Tibial nerve (tissue), 4 donors: ENCODE measurements around the gene GPANK1. TPM values are rescaled to one million over a fixed set of nuclear protein-coding genes. Genes with fewer than 3 reads are reported as not detected.

Experiments used
- DNase-seq, 2 donors: peaks; one replicate each; pipeline ENCODE4 v3.0.0-alpha.2; 2019; ENCODE audit warnings: low spot score in 2 of 2
- H3K27ac ChIP-seq, 4 donors: fragments of 200-600 bp; sonication (generic) in 3 of 4; one replicate each; pipeline ENCODE4 v1.5.1; 2017 to 2019; ENCODE audit warnings: mild to moderate bottlenecking in 1 of 4
- H3K27me3 ChIP-seq, 2 donors: fragments of 200-600 bp; sonication (generic) in 1 of 2; one replicate each; pipeline versions ENCODE4 v1.5.1 to v1.6.0; 2017 to 2019
- H3K36me3 ChIP-seq, 3 donors: fragments of 200-600 bp; sonication (generic); one replicate each; pipeline ENCODE4 v1.5.1; 2018 to 2019
- H3K4me1 ChIP-seq, 4 donors: fragments of 200-600 bp; sonication (generic) in 3 of 4; one replicate each; pipeline ENCODE4 v1.5.1; 2017 to 2019
- H3K4me3 ChIP-seq, 4 donors: fragments of 200-600 bp; sonication (generic) in 3 of 4; one replicate each; pipeline ENCODE4 v1.5.1; 2017 to 2019; ENCODE audit warnings: mild to moderate bottlenecking in 1 of 4, moderate library complexity in 1 of 4
- H3K9me3 ChIP-seq, 4 donors: fragments of 200-600 bp; sonication (generic) in 3 of 4; one replicate each; pipeline ENCODE4 v1.5.1; 2017 to 2019
- CTCF ChIP-seq, 5 experiments: fragments of 200-600 bp in 3 of 5; fragments of 450-650 bp in 2 of 5; sonication (generic) in 3 of 5; IDR thresholded peaks; one replicate each; pipeline ENCODE4 v1.5.1; 2016 to 2019; ENCODE audit warnings: antibody characterized with exemption in 5 of 5, mild to moderate bottlenecking in 3 of 5, moderate library complexity in 2 of 5
- EP300 ChIP-seq, 2 donors: sonication (generic); formaldehyde crosslinking; IDR thresholded peaks; one replicate each; pipeline ENCODE4 v1.6.1; 2017; ENCODE audit warnings: antibody characterized with exemption in 2 of 2, mild to moderate bottlenecking in 1 of 2
- POLR2A ChIP-seq, 2 donors: fragments of 450-650 bp; IDR thresholded peaks; one replicate each; pipeline ENCODE4 v1.6.1; 2017; ENCODE audit warnings: antibody characterized with exemption in 2 of 2, mild to moderate bottlenecking in 2 of 2, moderate library complexity in 2 of 2
- WGBS, 2 donors: methylation state at CpG; one replicate each; pipeline ENCODE4 v1.1.5; 2018; 5-methylcytosine and 5-hydroxymethylcytosine counted together
- total RNA-seq, 4 donors: library from RNA; depleted of rRNA; stranded (reverse); fragments of >200 nt; gene quantifications; one replicate each; pipeline ENCODE4 v1.1.0, GENCODE V29; 2016

Gene GPANK1
- total RNA-seq, 4 donors from 2014 or later = 18.8 to 30.0 (median 26.5) TPM

GRCh38 chr6:31655349-31656237, 9.2 kb downstream of the GPANK1 start, which contains the start of gene APOM:
Gene APOM (plus strand): TSS chr6:31655894. CDS start chr6:31655967, 73 bp downstream.
- TF ChIP-seq POLR2A (IDR thresholded peaks at IDR 0.05) (no peak), EP300 (IDR thresholded peaks at IDR 0.05) (no peak), CTCF (IDR thresholded peaks at IDR 0.05) (no peak)
- Histone ChIP-seq H3K4me1 (peaks cover 0 to 50% (median 38%) of the 10 kb centered on the region in 4 donors), H3K27ac (no peak within 1 kb of the TSS), H3K36me3 (peaks cover 0 to 36% (median 0%) of the 10 kb centered on the region in 3 donors), H3K27me3 (no peaks in the 10 kb centered on the region), H3K9me3 (no peaks in the 10 kb centered on the region), H3K4me3 (no peak within 1 kb of the TSS)
- WGBS, 2 donors = 83% methylated on average over 8 of the region's 8 CpGs
- no peak for DNase-seq

GRCh38 chr6:31654574-31655348, 10.0 kb downstream of the GPANK1 start:
- no peak overlapping the region for H3K27ac ChIP-seq
- no peaks in the 10 kb centered on the region for H3K27me3 ChIP-seq
- DNase-seq = no peak
- H3K4me3 ChIP-seq = no peak overlapping the region
- H3K9me3 ChIP-seq = no peaks in the 10 kb centered on the region
- H3K4me1 ChIP-seq = peaks cover 0 to 55% (median 39%) of the 10 kb centered on the region in 4 donors
- WGBS, 2 donors = 93% methylated on average over 8 of the region's 8 CpGs
- peaks cover 0 to 37% (median under 1%) of the 10 kb centered on the region in 3 donors for H3K36me3 ChIP-seq
- TF ChIP-seq EP300 (IDR thresholded peaks at IDR 0.05) (no peak), POLR2A (IDR thresholded peaks at IDR 0.05) (no peak), CTCF (IDR thresholded peaks at IDR 0.05) (no peak)

GRCh38 chr6:31652925-31653724, 11.7 kb downstream of the GPANK1 start:
- H3K36me3 ChIP-seq = peaks cover 9 to 44% (median 15%) of the 10 kb centered on the region in 3 donors
- H3K27ac ChIP-seq = peak overlapping the region; percentile 96 to 100 (median 99)
- no peaks in the 10 kb centered on the region for H3K9me3 ChIP-seq
- peak; percentile 80 to 91 for DNase-seq
- H3K4me1 ChIP-seq = peaks cover 0 to 44% (median 24%) of the 10 kb centered on the region in 4 donors
- no peak for TF ChIP-seq POLR2A (IDR thresholded peaks at IDR 0.05)
- peak in 1 of 5 experiments; percentile 12 for TF ChIP-seq CTCF (IDR thresholded peaks at IDR 0.05)
- no peak for TF ChIP-seq EP300 (IDR thresholded peaks at IDR 0.05)
- WGBS, 2 donors = 8 to 9% methylated on average over 33 to 37 of the region's 37 CpGs
- peak overlapping the region; percentile 72 to 95 (median 80) for H3K4me3 ChIP-seq
- no peaks in the 10 kb centered on the region for H3K27me3 ChIP-seq

GRCh38 chr6:31651602-31652191, 13.1 kb downstream of the GPANK1 start:
- H3K27me3 ChIP-seq = no peaks in the 10 kb centered on the region
- TF ChIP-seq POLR2A (IDR thresholded peaks at IDR 0.05) (no peak), EP300 (IDR thresholded peaks at IDR 0.05) (no peak), CTCF (IDR thresholded peaks at IDR 0.05) (no peak)
- H3K4me1 ChIP-seq = peaks cover 0 to 33% (median 20%) of the 10 kb centered on the region in 4 donors
- H3K9me3 ChIP-seq = no peaks in the 10 kb centered on the region
- H3K36me3 ChIP-seq = peaks cover 12 to 44% (median 15%) of the 10 kb centered on the region in 3 donors
- peak; percentile 57 to 75 for DNase-seq
- peak overlapping the region; percentile 96 to 100 (median 99) for H3K27ac ChIP-seq
- 1 to 3% methylated on average over 28 to 29 of the region's 29 CpGs for whole genome bisulfite sequencing, 2 donors
- peak overlapping the region; percentile 72 to 95 (median 80) for H3K4me3 ChIP-seq
